Hepatocyte (in vitro differentiated cells): ENCODE measurements around the gene FNBP1L. TPM values are rescaled to one million over a fixed set of nuclear protein-coding genes. Genes with fewer than 3 reads are reported as not detected.
"Not testable (repeated sequence)": the region's sequence is repeated elsewhere in the genome, so short reads cannot be mapped to it uniquely, and the experiment has no call there.

ENCODE experiments used
- DNase-seq: peaks from one replicate; pipeline ENCODE4 v3.0.0-alpha.2; 2016; ENCODE audit warnings: low spot score
- H2AFZ ChIP-seq: fragments of 200-600 bp; sonication (generic); 2 replicates; pipeline ENCODE4 v1.6.0; 2016; ENCODE audit warnings: antibody characterized with exemption, mild to moderate bottlenecking
- H3K27ac ChIP-seq: fragments of 200-600 bp; sonication (generic); 2 replicates; pipeline ENCODE4 v1.5.1; 2016; ENCODE audit warnings: mild to moderate bottlenecking
- H3K27me3 ChIP-seq: fragments of 200-600 bp; sonication (generic); 2 replicates; pipeline ENCODE4 v1.6.1; 2016
- H3K36me3 ChIP-seq: fragments of 200-600 bp; sonication (generic); replicated peaks from 2 replicates; pipeline ENCODE4 v1.5.1; 2016; ENCODE audit warnings: low read depth; ENCODE audit not compliant: insufficient read depth
- H3K4me1 ChIP-seq: fragments of 200-600 bp; sonication (generic); 2 replicates; pipeline ENCODE4 v1.5.1; 2016; ENCODE audit warnings: mild to moderate bottlenecking, moderate library complexity; ENCODE audit not compliant: insufficient read depth
- H3K4me2 ChIP-seq: fragments of 200-600 bp; sonication (generic); 2 replicates; pipeline ENCODE4 v1.6.0; 2016
- H3K4me3 ChIP-seq: fragments of 200-600 bp; sonication (generic); 2 replicates; pipeline ENCODE4 v1.5.1; 2016; ENCODE audit warnings: mild to moderate bottlenecking
- H3K79me2 ChIP-seq: fragments of 200-600 bp; sonication (generic); 2 replicates; pipeline ENCODE4 v1.6.0; 2017; ENCODE audit warnings: mild to moderate bottlenecking
- H3K9me2 ChIP-seq: fragments of 200-600 bp; sonication (generic); replicated peaks from 2 replicates; pipeline ENCODE4 v1.6.0; 2017; ENCODE audit warnings: mild to moderate bottlenecking; ENCODE audit not compliant: insufficient read depth
- H3K9me3 ChIP-seq: fragments of 200-600 bp; sonication (generic); 2 replicates; pipeline ENCODE4 v1.5.1; 2016; ENCODE audit warnings: low read depth, mild to moderate bottlenecking
- H4K20me1 ChIP-seq: fragments of 200-600 bp; sonication (generic); 2 replicates; pipeline ENCODE4 v1.6.0; 2016; ENCODE audit warnings: mild to moderate bottlenecking; ENCODE audit not compliant: insufficient read depth, poor library complexity, severe bottlenecking
- EZH2 ChIP-seq: fragments of 200-600 bp; sonication (generic); IDR thresholded peaks from 2 replicates; pipeline ENCODE4 v1.6.1; 2016; ENCODE audit warnings: antibody characterized with exemption, mild to moderate bottlenecking, borderline replicate concordance
- EZH2phosphoT487 ChIP-seq: fragments of 200-600 bp; sonication (generic); IDR thresholded peaks from one replicate; pipeline ENCODE4 v1.6.1; 2018; ENCODE audit warnings: antibody characterized with exemption, mild to moderate bottlenecking, low read depth, moderate library complexity; ENCODE audit not compliant: unreplicated experiment, severe bottlenecking
- whole genome bisulfite sequencing: methylation state at CpG from one replicate; pipeline ENCODE4 v1.1.6; 2016; ENCODE audit warnings: low lambda C conversion rate; ENCODE audit errors: missing lambda C conversion rate; 5-methylcytosine and 5-hydroxymethylcytosine counted together
- polyA plus RNA-seq: library from polyadenylated mRNA; unstranded; fragments of >200 nt; fragmentation: Nextera tagmentation; extraction: Ambion mirVana; gene quantifications from 2 replicates; pipeline ENCODE4 v1.2.1, GENCODE V29; 2016
- total RNA-seq: library from RNA; depleted of rRNA; stranded (reverse); fragments of >200 nt; gene quantifications from 2 replicates; pipeline ENCODE4 v1.2.3, GENCODE V29; 2014
- TF ChIP-seq, protein P1 (sequence below): fragments of 200-600 bp; sonication (generic); IDR thresholded peaks from 2 replicates; pipeline ENCODE4 v1.5.1; 2016; ENCODE audit warnings: antibody characterized with exemption, mild to moderate bottlenecking; ENCODE audit not compliant: poor library complexity

FNBP1L gene
- total and polyA plus RNA-seq, 2 experiments from 2014 or later = 46.8 to 98.8 TPM

DNA sequence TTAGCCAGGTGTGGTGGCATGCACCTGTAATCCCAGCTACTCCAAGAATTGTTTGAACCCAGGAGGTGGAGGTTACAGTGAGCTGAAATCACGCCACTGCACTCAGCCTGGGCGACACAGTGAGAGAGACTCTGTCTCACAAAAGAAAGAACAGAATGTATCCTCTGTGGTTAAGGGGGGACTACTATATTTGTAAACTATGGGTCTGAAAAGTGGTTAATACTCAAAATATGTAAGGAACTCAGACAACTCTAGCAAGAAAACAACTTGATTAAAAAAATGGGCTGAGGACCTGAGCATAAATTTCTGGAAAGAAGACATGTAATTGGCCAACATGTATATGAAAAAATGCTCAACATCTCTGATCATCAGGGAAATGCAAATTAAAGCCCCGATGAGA lies 11.2 kb downstream of the FNBP1L start:
- no peaks in the 10 kb centered on the region for H3K4me1 ChIP-seq

DNA sequence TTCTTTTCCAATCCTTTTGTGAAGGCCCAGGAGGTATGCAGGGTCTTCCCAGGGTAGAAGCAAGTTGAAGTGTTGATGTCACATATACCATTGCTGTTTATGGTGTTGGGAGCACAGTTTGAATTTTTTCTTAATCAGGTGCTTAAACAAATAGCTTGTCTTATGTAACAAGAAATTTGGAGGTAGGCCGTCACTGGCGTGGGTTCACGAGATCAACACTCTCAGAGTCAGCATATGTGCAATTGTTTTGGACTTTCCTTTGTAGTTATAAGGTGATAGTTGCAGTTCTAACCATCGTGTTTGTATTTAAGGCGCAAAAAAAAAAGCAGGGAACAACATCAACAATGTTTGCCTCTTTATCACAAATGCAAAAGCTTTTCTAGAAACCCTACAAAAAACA lies 13.3 kb downstream of the FNBP1L start:
- no peaks in the 10 kb centered on the region for H3K27me3 ChIP-seq
- no peaks in the 10 kb centered on the region for H3K9me3 ChIP-seq
- 94% methylated on average over 5 of the region's 5 CpGs for WGBS
- H3K79me2 ChIP-seq = peaks cover 100% of the 10 kb centered on the region
- H3K4me1 ChIP-seq = no peaks in the 10 kb centered on the region
- TF ChIP-seq EZH2 (no peak), EZH2phosphoT487 (no peak)
- TF ChIP-seq, protein P1, sequence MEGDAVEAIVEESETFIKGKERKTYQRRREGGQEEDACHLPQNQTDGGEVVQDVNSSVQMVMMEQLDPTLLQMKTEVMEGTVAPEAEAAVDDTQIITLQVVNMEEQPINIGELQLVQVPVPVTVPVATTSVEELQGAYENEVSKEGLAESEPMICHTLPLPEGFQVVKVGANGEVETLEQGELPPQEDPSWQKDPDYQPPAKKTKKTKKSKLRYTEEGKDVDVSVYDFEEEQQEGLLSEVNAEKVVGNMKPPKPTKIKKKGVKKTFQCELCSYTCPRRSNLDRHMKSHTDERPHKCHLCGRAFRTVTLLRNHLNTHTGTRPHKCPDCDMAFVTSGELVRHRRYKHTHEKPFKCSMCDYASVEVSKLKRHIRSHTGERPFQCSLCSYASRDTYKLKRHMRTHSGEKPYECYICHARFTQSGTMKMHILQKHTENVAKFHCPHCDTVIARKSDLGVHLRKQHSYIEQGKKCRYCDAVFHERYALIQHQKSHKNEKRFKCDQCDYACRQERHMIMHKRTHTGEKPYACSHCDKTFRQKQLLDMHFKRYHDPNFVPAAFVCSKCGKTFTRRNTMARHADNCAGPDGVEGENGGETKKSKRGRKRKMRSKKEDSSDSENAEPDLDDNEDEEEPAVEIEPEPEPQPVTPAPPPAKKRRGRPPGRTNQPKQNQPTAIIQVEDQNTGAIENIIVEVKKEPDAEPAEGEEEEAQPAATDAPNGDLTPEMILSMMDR = no peak
- no peak for DNase-seq
- H3K4me2 ChIP-seq = no peak overlapping the region
- H4K20me1 ChIP-seq = peaks cover 58% of the 10 kb centered on the region
- no peak overlapping the region for H3K4me3 ChIP-seq
- H3K36me3 ChIP-seq = no peaks in the 10 kb centered on the region
- no peak overlapping the region for H3K27ac ChIP-seq
- H2AFZ ChIP-seq = no peak overlapping the region
- no peaks in the 10 kb centered on the region for H3K9me2 ChIP-seq

More for the DNA sequence above, 11.2 kb downstream of the FNBP1L start:
- Histone ChIP-seq H3K9me3 (no peaks in the 10 kb centered on the region), H3K9me2 (no peaks in the 10 kb centered on the region), H3K4me2 (no peak overlapping the region), H4K20me1 (peaks cover 76% of the 10 kb centered on the region), H3K27me3 (no peaks in the 10 kb centered on the region), H3K27ac (no peak overlapping the region), H3K36me3 (no peaks in the 10 kb centered on the region), H3K4me3 (no peak overlapping the region), H3K79me2 (peaks cover 100% of the 10 kb centered on the region), H2AFZ (no peak overlapping the region)
- DNase-seq = no peak
- no peak for TF ChIP-seq EZH2phosphoT487
- TF ChIP-seq, protein P1 = no peak
- TF ChIP-seq EZH2 = no peak
- 95% methylated on average over 3 of the region's 3 CpGs for WGBS

DNA sequence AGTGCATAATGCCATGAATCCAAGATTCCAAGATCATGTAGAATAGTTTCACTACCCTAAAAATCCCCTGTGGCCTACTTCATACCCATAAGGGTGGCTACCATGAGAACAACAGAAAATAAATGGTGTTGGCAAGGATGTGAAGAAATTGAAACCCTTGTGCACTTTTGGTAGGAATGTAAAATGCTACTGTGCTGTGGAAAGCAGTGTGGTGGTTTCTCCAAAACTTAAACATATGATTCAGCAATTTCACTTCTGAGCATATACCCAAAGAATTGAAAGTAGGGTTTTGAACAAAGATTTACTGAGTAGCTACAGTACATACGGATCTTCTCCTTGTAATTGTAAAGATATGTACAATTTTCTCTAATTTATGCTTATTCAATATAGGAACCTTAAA lies 16.0 kb downstream of the FNBP1L start:
- DNase-seq = no peak
- 94% methylated on average over 1 of the region's 1 CpG for WGBS
- Histone ChIP-seq H2AFZ (no peak overlapping the region), H3K9me3 (no peaks in the 10 kb centered on the region), H3K9me2 (no peaks in the 10 kb centered on the region), H3K4me3 (no peak overlapping the region), H3K36me3 (no peaks in the 10 kb centered on the region), H3K4me2 (no peak overlapping the region), H3K79me2 (peaks cover 100% of the 10 kb centered on the region), H3K27me3 (no peaks in the 10 kb centered on the region), H3K4me1 (no peaks in the 10 kb centered on the region), H4K20me1 (peaks cover 63% of the 10 kb centered on the region), H3K27ac (no peak overlapping the region)
- TF ChIP-seq, protein P1 = no peak
- TF ChIP-seq EZH2 (no peak), EZH2phosphoT487 (no peak)

DNA sequence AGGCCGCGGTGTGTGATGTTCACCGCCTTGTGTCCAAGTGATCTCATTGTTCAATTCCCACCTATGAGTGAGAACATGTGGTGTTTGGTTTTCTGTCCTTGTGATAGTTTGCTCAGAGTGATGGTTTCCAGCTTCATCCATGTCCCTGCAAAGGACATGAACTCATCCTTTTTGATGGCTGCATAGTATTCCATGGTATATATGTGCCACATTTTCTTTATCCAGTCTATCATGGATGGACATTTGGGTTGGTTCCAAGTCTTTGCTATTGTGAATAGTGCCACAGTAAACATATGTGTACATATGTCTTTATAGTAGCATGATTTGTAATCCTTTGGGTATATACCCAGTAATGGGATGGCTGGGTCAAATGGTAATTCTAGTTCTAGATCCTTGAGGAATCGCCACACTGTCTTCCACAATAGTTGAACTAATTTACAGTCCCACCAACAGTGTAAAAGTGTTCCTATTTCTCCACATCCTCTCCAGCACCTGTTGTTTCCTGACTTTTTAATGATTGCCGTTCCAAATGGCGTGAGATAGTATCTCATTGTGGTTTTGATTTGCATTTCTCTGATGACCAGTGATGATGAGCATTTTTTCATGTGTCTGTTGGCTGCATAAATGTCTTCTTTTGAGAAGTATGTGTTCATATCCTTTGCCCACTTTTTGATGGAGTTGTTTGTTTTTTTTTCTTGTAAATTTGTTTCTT lies 17.6 kb downstream of the FNBP1L start:
- not testable (repeated sequence) for H3K27ac ChIP-seq, H3K9me2 ChIP-seq, DNase-seq, H3K9me3 ChIP-seq, H3K4me2 ChIP-seq, H3K4me1 ChIP-seq, H3K27me3 ChIP-seq, H3K4me3 ChIP-seq, H3K36me3 ChIP-seq, H2AFZ ChIP-seq
- H4K20me1 ChIP-seq = peaks cover 63% of the 10 kb centered on the region
- WGBS = 98% methylated on average over 4 of the region's 6 CpGs
- H3K79me2 ChIP-seq = peaks cover 100% of the 10 kb centered on the region
